HG02973 (cell line): ENCODE measurements around the gene NFYC.

Experiments used
- ATAC-seq: cut with Tn5 transposase; IDR thresholded peaks from one replicate; pipeline ENCODE4 v1.9.1; 2021; ENCODE audit warnings: moderate library complexity; ENCODE audit not compliant: unreplicated experiment

Gene NFYC

GRCh38 chr1:40777224-40777970 is 85.9 kb downstream of the NFYC start:
- no peak for ATAC-seq

- no peak for ATAC-seq
Observed at GRCh38 chr1:40780678-40781607, 89.4 kb downstream of the NFYC start.

- no peak for ATAC-seq
Observed at GRCh38 chr1:40781608-40781971, 90.1 kb downstream of the NFYC start.

GRCh38 chr1:40782371-40782956 is 91.0 kb downstream of the NFYC start:
- ATAC-seq, result no peak

- ATAC-seq, result no peak
Observed at GRCh38 chr1:40783001-40783905, 91.7 kb downstream of the NFYC start, which contains the start of gene KCNQ4. KCNQ4 (plus strand) TSS chr1:40783787; CDS start chr1:40784094, 307 bp downstream.

- no peak for ATAC-seq
Observed at GRCh38 chr1:40784141-40784770, 92.8 kb downstream of the NFYC start.

- ATAC-seq, result no peak
Observed at GRCh38 chr1:40784771-40785151, 93.3 kb downstream of the NFYC start.

GRCh38 chr1:40785446-40785845 is 93.9 kb downstream of the NFYC start:
- ATAC-seq, result no peak

GRCh38 chr1:40786171-40786994 is 94.9 kb downstream of the NFYC start:
- no peak for ATAC-seq

GRCh38 chr1:40786995-40787705 is 95.6 kb downstream of the NFYC start:
- no peak for ATAC-seq

GRCh38 chr1:40787737-40788560 is 96.4 kb downstream of the NFYC start:
- no peak for ATAC-seq

- no peak for ATAC-seq
Observed at GRCh38 chr1:40788561-40789341, 97.2 kb downstream of the NFYC start.

- no peak for ATAC-seq
Observed at GRCh38 chr1:40789342-40789598, 97.8 kb downstream of the NFYC start.

GRCh38 chr1:40789661-40790430 is 98.3 kb downstream of the NFYC start:
- ATAC-seq, result no peak

GRCh38 chr1:40792036-40792435 is 100.5 kb downstream of the NFYC start:
- ATAC-seq, result no peak

GRCh38 chr1:40793617-40794016 is 102.1 kb downstream of the NFYC start:
- ATAC-seq, result no peak

- ATAC-seq, result no peak
Observed at GRCh38 chr1:40794048-40794447, 102.5 kb downstream of the NFYC start.
